COLO829 (cell line): ENCODE data around the gene TUBA4A.
"Not testable (repeated sequence)": the region's sequence is repeated elsewhere in the genome, so short reads cannot be mapped to it uniquely, and the experiment has no call there.

ENCODE experiments used
- DNase-seq: peaks from one replicate; pipeline ENCODE4 v3.0.0; 2012; ENCODE audit warnings: low spot score

The TUBA4A gene

DNA sequence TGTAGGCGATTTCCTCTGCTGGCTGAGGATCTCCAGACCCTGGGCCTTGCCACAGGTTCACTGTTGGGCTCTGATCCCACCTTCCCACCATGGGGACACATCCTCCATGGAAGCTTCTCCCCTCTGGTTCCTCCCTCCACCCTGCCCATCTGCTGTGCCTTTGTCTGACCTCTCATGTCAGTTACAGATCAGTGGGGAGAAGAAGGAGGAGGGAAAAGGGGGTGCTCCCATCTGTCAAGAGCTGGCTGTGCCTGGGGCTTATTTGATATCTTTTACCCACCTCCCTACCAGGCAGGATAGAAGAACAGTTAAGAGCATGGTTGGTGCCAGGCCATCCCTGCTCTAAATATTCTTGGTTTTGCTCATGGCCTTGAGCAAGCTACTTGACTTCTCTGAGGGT lies 13.2 kb upstream of the TUBA4A start:
- DNase-seq: no peak

DNA sequence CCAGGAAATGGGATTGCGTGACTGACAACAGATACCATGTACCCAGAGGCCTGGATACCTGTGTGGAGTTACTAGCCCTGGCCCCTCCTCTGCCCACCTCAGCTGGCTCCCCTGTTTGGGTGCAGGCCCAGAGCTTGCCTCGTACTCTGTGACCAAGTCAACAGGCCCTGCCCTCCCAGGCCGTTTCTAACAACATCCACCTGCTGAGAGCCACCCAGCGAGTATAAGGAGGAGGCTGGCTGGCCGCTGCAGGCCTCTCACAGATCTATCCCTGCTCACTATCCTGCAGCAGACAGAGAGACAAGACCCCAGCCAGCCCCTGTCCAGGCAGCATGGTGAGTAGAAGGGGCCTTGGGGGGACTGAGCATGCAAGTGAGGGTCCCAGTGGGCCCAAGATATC lies 12.5 kb upstream of the TUBA4A start:
- no peak for DNase-seq

- no peak for DNase-seq
These were observed 7.5 kb upstream of the TUBA4A start for GRCh38 chr2:219261024-219261855.

DNA sequence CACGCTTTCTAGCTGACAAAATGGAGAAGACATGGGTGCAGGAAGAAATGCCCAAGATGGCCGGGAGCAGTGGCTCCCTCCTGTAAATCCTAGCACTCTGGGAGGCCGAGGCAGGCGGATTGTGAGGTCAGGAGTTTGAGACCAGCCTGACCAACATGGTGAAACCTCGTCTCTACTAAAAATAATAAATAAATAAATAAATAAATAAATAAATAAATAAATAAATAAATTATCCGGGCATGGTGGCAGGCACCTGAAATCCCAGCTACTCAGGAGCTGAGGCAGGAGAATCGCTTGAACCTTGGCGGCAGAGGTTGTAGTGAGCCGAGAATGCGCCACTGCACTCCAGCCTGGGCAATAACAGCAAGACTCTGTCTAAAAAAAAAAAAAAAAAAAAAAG lies 5.2 kb upstream of the TUBA4A start:
- not testable (repeated sequence) for DNase-seq

GRCh38 chr2:219254590-219255201 lies 978 bp upstream of the TUBA4A start:
- no peak for DNase-seq

- DNase-seq: no peak
These were observed 592 bp downstream of the TUBA4A start, which contains the start of gene TUBA4B for GRCh38 chr2:219252900-219253752. TUBA4B (plus strand) TSS chr2:219253243; CDS start chr2:219253408, 165 bp downstream.

DNA sequence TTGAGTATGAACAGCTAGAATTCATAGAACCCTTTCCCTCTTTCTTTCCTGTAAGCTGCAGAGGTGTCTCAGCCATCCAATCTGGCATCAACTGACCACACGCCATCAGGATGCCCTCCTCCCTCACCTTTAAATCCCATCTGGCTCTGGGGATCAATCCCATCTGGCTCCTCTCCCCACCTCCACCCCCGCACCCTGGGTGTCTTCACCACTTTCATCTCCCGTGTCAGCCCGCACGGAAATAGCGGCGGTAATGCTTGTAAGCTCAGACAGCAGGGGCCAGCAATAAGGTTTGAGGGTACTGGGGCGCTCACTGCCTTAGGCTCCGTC lies 1.2 kb downstream of the TUBA4A start:
- no peak for DNase-seq

GRCh38 chr2:219252084-219252483 lies 1.6 kb downstream of the TUBA4A start:
- no peak for DNase-seq

- no peak for DNase-seq
These were observed 2.1 kb downstream of the TUBA4A start for GRCh38 chr2:219251656-219252055.

DNA sequence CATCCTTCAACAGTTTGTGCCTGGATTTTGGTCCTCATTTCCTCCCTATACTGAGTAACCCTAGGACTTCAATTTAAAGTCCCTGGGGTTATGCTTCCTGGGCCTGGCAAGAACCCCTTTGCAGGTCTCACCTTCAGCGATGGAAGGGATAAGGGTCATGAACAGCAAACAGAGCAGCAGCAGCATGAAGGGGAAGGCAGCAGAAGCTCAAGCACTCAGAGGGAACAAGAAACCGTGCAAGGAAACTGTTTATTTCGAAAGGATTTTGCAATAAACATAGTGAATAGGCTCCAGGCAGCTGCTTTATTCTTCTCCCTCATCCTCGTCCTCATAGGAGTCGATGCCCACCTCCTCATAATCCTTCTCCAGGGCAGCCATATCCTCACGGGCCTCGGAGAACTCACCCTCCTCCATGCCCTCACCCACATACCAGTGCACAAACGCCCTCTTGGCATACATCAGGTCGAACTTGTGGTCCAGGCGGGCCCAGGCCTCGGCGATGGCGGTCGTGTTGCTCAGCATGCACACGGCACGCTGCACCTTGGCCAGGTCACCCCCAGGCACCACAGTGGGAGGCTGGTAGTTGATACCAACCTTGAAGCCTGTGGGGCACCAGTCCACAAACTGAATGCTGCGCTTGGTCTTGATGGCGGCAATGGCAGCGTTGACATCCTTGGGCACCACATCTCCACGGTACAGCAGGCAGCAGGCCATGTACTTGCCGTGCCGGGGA lies 3.5 kb downstream of the TUBA4A start:
- no peak for DNase-seq

GRCh38 chr2:219249203-219249980 lies 4.3 kb downstream of the TUBA4A start:
- peak; percentile 64 for DNase-seq

- no peak for DNase-seq
These were observed 4.9 kb downstream of the TUBA4A start for GRCh38 chr2:219248845-219249202.

GRCh38 chr2:219247678-219248642 lies 5.8 kb downstream of the TUBA4A start:
- DNase-seq: no peak

GRCh38 chr2:219246559-219246958 lies 7.2 kb downstream of the TUBA4A start:
- no peak for DNase-seq

DNA sequence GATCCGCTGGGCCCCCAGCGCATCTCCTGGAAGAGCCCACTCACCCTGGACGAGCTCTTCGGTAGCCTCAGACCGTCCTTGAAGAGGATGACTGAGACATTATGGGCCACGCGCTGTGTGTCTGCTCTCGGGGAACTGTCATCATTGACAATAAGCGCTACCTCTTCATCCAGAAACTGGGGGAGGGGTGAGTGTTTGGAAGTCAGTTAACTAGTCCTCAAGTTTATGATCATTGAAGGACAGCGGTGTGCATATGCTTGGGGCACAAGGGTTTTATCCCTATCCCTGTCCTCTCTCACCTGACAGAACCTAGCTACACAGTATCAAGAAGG lies 7.9 kb downstream of the TUBA4A start:
- DNase-seq: no peak

GRCh38 chr2:219245148-219245898 lies 8.4 kb downstream of the TUBA4A start, which contains the start of the genes GLB1L and STK16:
GLB1L (minus strand) TSS chr2:219245444; CDS start chr2:219243573, 1,871 bp downstream.
STK16 (plus strand) TSS chr2:219245479; CDS start chr2:219246000, 521 bp downstream.
- DNase-seq: peak; percentile 94

GRCh38 chr2:219244789-219245147 lies 8.9 kb downstream of the TUBA4A start:
- DNase-seq: no peak

GRCh38 chr2:219243291-219243761 lies 10.4 kb downstream of the TUBA4A start:
- DNase-seq: no peak

- DNase-seq: no peak
These were observed 19.4 kb downstream of the TUBA4A start for GRCh38 chr2:219234331-219234730.
